NCI-H226 (cell line): Measurements from ENCODE around the gene VPS29.

ENCODE experiments used
- DNase-seq: peaks from one replicate; pipeline ENCODE4 v3.0.0-alpha.2; 2015

VPS29 gene

DNA sequence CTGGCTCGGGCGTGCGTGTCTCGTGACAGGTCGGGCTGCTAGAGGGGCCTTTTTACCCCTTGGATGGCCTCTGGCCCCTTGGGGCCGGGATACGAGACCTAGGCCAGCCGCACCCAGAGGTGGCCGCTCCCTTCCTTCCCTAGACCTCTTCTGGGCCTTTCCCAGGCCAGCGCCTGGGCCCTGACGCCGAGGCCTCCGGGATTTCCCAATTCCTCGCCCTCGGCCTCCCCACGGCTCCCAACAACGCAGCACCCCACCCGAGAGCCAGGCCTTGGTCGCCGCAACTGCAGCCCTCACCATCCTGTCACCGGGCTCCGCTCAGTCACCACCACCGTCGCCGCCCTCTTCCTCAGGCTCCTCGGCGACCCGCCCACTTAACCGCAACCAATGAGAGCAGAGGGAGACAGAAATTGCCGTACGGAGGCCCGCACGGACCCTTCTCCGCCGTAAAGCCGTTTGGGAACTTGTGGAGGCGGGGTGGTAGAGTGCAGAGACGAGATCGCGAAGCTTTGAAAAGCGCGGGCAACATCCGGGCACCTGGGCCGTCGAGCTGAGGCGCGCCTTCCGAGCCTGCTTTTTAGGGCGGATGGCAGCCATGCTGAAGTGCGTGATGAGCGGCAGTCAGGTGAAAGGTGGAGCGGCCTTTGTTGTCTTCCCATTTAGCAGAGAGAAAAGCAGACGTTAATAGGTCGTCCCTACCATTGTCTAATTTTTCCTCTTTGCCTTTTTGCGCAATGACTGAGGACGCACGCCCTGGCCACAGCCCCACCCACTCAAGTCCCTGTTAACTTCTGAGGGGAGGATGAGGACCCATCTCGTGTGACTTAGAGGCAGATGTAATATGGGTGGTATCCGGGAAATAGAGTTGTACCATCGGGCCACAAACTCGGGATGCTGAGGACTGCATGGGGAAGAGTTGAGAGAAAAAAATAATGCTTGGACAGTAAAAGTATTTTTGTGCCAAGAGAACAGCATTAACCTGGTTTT is at the start of gene VPS29, which contains the start of gene RAD9B:
VPS29 (minus strand) TSS at position 360 of the 987 bp plus-strand sequence; CDS start at position 300, 60 bp downstream.
RAD9B (plus strand) TSS at position 580 of the 987 bp plus-strand sequence; CDS start at position 587, 7 bp downstream.
- peak; percentile 97 for DNase-seq

DNA sequence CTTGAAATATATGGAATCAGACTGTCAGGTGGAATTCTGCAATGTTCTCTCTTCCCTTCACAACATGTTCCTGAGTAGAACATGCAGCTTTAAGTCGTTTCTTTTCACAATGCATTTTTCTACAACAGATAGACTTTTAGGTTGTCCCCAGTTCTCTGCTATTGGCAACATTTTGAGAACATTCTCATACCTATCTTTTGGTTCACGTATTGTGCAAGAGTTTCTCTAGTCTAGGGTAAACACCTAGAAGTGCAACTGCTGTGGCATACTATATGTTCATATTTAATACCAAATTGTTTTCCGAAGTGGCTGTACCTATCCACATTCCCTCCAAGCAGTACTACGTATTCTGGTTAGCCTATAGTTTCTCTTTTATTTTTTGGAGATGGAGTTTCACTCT is 49.1 kb upstream of the VPS29 start:
- DNase-seq = no peak

DNA sequence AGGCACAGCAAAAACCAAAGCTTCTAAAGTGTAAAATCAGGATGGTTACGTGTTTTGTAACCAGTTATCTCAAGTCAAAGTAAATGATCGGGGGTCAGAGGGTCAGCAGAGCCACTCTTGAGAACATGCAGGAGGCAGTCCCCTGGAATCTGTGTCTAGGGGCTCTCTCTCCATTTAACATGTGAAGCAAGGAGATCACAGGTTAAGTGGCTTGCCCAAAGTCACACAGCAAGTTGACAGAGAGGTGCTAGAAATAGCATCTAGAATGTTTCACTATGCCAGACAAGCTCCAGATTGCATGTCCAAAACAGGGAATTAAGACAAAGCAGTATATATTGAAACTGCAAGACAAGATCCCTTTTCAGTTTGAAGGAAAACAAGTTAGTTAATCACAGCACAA is 47.8 kb upstream of the VPS29 start:
- DNase-seq = no peak

DNA sequence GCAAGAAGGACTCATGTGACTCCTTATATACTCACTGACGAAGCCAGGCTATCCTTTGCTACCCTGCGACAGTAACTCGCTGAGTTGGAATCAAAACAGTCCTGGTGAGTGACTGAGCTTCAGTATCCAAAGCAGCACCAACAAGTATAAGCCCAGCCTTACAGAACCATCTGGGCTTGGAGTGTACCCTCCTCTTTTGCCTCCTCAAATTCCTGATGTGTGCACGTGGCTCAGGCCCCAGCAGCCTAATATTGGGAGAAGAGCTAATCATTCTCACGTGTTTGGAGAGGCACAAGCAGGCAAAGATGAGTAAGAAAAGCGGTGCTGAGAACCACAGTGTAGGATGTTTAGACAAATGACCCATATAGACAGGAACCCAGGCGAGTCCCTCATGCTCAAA is 46.8 kb upstream of the VPS29 start:
- DNase-seq = no peak

DNA sequence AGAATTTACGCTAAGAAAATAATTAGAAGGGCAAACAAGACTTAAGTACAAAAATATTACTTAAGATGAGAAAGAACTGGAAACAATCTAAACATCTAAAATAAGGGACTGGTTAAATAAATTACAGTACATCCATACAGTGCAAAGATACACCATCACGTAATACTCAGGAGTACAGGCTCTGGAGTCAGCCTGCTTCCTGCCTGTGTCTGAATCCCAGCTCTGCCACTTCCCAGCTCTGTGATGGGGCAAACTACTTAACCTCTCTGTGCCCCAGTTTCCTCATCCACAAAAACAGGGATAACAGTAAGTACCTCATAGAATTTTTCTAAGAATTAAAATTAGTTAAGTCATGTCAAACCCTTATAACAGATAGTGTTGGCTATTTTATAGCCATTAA is 45.2 kb upstream of the VPS29 start:
- no peak for DNase-seq

DNA sequence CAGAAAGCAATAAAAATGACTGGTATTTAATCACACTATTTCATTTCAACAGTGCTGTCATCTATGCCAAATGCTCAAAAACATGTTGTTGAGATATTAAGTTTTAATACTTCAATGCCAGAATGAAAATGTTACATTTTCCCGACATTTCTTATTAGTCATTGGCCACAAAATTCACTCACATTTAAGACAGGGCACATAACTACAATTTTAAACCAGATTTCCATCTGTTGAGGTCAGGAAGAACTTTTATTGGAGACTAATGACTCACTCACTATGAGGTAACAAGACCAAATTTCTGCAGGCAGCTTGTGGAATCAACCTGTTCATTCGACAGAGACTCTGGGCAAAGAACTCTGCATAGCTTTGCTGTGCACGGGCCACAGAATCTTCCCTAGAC is 44.4 kb upstream of the VPS29 start:
- peak; percentile 84 for DNase-seq

DNA sequence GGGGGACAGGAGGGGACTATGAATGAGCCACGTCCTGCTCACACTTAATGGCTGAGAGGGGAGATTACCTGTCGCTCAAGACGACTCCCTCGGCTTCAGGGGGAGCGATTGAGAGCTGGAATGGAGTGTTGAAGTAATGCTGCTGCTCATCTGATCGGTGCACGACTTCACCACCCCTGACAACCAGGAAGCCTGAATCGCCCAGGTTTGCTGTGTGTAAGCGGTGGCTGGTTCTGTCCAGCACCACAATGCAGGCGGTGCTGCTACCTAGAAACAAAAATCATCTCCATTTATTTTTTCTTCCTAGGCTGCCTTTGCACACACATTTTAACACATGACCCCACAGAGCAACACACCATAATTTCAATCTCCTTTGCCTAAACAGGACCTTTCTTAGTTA is 43.9 kb upstream of the VPS29 start:
- DNase-seq = peak; percentile 47

DNA sequence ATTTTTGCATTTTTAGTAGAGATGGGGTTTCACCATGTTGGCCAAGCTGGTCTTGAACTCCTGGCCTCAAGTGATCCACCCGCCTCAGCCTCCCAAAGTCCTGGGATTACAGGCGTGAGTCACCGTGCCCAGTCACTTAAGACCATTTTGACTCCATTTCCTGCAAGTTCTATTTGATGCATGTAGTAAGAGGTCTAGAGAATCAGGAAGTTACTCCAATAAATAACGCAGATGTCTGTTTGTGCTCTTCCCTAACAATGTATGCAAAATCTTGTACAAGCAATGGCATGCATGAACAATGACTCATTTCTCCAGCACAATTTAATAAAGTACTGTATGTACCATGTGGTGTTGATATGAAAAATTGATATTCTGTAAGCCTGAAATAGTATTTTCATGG is 43.3 kb upstream of the VPS29 start:
- peak; percentile 82 for DNase-seq

DNA sequence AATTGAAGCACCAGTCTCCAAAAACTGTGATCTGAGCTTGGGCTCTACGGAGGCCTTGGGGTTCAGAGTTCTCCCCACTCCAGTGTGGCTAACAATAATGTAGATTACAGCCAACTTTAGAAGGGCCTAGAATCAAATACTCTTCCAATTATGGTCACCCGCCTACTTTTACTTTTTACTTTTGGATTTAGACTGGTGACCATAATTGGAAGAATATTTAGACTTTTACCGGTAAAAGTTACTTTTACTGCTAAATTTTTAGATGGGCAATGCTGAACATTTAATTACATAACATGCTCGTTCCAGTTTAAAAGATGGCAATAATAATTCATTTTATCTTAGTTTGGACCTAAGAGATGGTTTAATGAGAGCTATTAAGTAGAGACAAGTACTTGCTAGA is 42.1 kb upstream of the VPS29 start:
- no peak for DNase-seq

DNA sequence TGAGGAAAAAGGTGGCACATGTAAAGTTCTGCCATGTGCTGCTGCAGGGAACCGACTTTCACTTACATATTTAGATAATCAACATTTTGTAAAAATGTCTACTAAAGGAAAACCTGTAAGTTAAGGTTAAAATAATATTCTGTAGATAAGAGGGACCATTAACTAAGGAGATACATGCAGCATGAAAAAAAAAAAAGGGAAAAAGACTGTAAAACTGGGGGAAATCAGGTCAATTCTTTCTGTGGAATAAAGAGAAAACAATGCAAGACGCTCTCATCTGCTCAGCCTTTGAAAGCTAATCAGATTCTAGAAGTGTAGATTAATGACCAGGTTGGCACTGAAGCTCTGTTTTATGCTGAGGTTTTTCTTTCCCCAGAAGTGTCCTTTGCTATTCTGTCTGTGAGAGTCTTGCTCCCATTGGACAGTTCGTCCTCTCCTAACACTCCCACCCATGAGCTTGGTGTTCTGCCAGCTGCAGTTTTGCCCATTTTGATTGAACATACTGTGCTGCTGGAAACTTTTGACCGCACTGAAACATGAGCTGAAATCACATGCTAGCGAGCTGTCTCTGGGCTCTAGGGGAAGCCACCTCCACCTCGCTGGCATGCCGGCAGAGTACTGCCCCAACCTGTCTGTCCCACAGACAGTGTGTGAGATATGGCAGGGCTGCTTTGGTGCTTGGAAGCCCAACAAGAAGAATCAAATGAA is 41.5 kb upstream of the VPS29 start:
- DNase-seq = peak; percentile 71

DNA sequence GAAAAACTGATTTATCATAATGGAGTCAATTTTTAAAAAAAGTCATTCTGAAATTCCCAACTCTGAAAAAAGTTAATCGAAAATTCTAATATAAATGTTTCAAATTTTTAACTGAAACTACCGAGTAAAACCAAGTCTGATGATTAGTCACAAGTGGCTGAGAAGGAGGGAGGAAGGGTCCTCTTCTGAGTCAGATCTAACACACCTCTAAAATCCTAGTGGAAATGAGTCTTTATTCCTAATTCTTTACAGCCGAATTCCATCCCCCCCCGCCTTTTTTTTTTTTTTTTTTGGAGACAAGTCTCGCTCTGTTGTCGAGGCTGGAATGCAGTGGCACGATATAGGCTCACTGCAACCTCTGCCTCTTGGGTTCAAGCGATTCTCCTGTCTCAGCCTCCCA is 38.1 kb upstream of the VPS29 start:
- DNase-seq = no peak

DNA sequence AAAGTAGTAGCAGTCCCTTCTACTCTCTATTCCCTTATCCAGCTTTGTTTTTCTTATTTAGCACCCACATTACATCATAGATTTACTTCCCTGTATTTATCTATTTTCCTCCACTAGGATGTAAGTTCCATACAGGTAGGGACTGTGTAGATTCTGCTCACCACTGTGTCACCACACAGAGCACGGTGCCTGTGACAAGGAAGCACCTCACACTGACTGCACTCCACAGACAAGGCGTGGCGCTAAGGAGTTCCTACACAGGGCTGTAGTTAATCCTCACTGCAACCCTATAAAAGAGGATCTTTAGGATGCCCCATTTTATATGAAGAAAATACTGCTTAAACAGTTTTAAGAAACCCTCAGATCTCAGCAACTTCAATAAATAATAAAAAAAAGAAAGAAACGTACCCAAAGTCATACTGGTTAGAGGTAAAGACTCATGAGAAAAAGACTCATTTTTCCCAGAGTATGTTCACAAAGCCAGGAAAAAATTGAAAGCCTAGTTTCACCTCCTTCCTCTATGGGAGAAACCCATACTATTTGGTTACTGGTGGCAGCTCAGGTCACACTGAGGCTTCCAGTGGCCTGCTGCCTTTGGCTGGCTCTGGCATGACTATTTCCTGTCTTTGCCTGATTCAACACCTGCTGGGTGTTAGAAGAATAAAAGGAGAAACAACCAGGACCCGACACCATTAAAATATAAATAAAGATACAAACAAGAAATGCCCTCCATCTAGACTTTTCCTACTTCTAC is 37.1 kb upstream of the VPS29 start:
- DNase-seq = no peak

DNA sequence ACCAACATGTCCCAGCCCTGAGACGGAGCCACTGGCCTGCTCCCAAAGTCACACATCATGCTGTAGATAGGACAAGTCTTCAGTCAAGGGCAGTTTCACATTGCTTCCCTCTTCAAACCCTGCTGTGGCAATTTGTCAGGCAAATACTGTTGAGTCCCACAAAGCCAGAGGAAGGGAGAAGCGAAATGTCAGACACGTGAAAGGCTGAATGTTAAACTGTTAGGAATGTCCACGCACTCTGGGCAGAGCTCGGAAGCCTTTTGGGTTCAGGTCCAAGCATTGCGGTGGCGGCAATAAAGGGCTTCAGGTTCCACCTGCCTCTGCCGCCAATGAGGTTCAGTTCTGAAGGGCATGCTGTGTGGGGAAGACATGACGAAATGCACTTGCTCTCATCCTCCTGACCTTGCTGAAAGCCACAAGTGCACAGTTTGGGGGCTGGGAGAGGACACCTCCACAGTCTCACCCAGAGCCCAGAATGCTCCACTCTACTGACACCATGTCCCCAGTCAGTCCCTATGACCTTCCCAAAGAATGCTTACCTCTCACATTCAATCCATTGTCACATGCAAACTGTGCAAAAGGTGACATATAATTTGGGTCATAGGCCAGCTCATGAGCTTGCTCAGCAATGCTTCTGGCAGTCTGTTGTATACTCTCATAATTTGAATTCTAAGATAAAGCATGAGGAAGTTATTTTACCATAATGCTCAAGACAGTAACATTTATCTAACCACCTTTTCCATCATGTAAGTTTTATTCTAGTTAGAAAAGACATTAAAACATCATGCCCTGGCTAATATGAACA is 35.9 kb upstream of the VPS29 start:
- DNase-seq = peak; percentile 68

DNA sequence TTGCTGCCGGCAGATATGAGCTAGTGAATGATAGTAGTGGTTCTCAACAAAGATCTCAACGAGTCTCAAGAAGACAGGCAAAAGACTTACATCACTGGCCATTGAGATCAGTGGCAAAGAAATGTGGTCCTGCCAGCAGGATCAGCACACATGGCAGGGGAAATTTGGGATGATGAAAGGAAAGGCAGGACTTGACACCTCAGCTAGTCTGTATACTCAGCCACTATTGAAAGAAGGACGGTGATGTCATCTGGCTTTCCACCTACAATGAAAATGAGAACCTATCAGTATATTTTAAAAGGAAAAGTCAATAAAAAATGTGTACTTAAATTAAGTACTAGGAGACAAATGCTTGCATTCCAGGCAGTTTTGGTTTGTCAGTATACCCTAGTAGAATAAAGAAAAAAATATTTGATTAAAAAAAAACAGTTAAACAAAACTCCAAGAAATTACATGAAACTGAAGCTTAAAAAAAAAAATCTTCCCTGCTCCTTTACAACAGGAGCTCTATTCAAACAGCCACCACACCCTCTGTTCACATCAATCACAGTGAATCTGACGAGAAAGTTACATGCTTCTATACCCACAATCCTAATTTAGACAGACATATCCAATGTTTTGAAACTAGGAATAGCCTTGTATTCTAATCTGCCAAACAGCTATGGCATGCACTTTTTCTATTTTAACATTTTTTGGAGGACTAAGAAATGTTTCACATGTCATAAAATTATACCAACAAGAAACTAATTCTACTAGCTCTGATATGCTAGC is 35.1 kb upstream of the VPS29 start:
- DNase-seq = no peak

DNA sequence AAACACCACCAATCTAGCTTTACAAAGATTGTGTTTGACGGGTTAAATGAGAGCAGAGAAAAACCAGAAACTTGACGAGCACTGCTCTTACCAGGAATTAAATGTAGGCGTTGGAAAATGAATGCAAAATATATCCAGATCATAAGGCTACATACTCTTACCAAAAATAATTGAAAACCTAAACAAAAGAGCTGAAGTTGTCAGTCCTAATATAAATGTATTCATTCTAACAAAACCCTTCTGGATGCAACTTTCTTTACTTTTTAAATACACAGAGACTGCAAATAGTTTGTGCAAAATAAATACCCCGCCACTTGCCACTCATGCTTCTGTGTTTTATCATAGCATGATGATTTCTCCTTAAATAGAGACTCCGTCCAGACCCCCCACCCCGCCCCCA is 32.9 kb upstream of the VPS29 start:
- DNase-seq = no peak

DNA sequence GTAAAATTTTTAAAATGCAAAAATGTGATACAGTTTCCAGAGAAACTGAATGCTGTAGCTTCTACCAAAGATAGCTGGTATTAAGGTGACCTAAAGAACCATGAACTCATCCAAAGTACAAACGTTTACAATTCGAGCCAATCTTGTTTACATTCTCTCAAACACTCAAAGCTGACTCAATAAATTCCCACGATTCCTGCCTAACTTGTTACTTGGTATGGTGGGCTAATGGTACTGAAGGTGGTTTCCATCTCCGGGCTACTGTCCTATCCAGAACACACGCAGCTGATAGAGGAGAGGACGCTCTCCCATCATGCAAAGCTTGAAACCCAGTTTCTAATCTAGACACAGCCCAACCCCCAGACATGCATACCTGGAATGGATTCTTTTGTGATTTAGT is 31.7 kb upstream of the VPS29 start:
- no peak for DNase-seq

DNA sequence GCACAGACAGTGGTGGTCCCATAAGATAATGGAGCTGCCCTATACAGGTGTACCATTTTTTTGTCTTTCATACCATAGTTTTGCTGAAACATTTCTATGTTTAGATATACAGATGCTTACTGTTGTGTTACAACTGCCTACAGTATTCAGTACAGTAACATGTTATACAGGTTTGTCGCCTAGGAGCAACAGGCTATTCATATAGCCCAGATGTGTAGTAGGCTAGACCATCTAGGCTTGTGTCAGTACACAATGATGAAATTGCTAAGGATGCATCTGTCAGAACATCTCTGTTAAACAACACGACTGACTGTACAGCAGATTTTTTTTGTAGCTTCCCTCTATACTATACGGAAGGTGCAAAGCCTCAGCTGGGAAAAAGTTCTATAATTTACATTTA is 30.7 kb upstream of the VPS29 start:
- no peak for DNase-seq

DNA sequence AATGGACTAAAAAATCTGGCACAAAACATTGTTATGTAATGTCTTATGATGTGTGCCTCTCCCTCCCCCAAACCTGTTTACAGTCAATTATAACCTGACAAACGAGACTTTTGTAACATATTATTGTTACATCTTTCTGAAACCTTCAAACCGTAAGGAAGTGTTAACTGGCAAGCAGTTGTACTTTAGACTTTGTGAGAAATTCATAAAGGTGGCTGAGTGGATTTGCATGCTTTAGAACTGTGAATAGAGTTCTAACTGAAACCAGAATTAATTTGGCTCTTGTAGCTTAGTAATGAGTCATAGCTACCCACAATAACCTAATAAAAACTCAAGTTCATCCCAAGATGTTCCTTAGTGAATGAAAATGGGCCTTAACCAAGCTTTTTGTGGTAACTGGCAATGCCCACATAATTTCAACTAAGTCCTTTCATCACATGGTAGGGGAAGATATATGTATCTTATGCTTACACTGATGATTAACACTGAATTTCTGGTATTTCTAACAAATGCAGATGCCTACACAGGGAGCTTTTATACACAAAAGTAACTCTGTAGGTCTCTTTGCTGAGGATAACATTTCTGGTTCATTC is 29.9 kb upstream of the VPS29 start:
- DNase-seq = no peak

DNA sequence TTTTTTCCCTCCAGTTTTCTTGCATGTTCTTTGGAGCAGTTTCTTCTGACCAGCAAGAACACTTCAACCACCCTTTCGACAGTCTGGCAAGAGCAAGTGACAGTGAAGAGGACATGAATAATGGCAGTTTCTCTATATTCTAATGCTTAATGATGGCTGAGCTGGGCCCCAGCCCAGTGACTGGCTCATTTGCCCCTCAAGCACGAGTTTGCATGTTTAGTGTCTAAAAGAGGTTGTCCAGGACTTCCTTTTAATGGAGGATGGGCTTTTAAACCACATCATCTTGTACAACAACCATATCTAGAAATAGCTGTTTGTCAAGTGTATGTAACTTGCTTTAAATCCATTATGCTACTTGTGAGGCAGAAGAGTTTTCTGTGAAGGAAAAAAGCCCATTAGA is 28.6 kb upstream of the VPS29 start:
- DNase-seq = no peak

DNA sequence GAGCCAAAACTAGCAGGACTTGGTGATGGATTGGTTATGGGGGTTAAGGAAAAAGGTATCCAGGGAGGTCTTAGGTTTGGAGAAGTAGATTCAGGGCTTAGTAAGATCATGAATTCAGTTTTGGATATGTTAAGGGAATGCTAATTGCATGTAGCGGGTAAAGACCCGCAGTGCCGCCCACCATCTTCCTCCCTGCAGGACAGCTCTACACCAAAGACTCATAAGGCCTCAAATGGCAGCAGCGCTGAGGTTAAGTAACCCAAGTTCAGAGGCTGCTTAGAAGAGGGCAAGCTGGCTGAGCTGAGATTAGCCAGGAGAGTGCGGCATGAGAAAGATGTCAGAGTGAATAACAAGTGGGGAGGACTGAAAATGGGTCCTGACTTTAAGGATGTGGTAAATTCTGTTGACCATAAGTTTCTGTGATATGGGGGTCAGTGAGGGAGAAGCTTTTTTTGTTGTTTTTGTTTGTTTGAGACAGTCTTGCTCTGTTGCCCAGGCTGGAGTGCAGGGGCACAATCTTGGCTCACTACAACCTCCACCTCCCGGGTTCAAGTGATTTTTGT is 26.4 kb upstream of the VPS29 start:
- no peak for DNase-seq
